ENCODE data around the gene TRPV6. TPM values are rescaled to one million over a fixed set of nuclear protein-coding genes. Genes with fewer than 3 reads are reported as not detected.
A peak's percentile ranks its signal among the peaks of the same experiment; 100 is the strongest.

The TRPV6 gene
- total RNA-seq, 1 donor from 2014 or later, result not detected

- intact Hi-C loops (cut with DNase I), result no loop called here
- Histone ChIP-seq H3K27me3 (no peaks in the 10 kb centered on the region), H3K4me3 (no peak overlapping the region), H3K36me3 (peaks cover 3 to 18% of the 10 kb centered on the region in 2 donors), H3K4me1 (no peaks in the 10 kb centered on the region), H3K27ac (no peak overlapping the region), H3K9me3 (no peaks in the 10 kb centered on the region)
- TF ChIP-seq, protein P1, sequence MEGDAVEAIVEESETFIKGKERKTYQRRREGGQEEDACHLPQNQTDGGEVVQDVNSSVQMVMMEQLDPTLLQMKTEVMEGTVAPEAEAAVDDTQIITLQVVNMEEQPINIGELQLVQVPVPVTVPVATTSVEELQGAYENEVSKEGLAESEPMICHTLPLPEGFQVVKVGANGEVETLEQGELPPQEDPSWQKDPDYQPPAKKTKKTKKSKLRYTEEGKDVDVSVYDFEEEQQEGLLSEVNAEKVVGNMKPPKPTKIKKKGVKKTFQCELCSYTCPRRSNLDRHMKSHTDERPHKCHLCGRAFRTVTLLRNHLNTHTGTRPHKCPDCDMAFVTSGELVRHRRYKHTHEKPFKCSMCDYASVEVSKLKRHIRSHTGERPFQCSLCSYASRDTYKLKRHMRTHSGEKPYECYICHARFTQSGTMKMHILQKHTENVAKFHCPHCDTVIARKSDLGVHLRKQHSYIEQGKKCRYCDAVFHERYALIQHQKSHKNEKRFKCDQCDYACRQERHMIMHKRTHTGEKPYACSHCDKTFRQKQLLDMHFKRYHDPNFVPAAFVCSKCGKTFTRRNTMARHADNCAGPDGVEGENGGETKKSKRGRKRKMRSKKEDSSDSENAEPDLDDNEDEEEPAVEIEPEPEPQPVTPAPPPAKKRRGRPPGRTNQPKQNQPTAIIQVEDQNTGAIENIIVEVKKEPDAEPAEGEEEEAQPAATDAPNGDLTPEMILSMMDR (IDR thresholded peaks at IDR 0.05), result no peak
- no peak for DNase-seq (ENCODE audit: low spot score in 2 of 2)
Observed at GRCh38 chr7:142874409-142874808, 11.1 kb downstream of the TRPV6 start.

- Histone ChIP-seq H3K36me3 (peaks cover 3 to 18% of the 10 kb centered on the region in 2 donors), H3K27me3 (no peaks in the 10 kb centered on the region), H3K27ac (no peak overlapping the region), H3K4me1 (no peaks in the 10 kb centered on the region), H3K9me3 (no peaks in the 10 kb centered on the region), H3K4me3 (no peak overlapping the region)
- no peak for DNase-seq (ENCODE audit: low spot score in 2 of 2)
- TF ChIP-seq, protein P1 (IDR thresholded peaks at IDR 0.05), result no peak
- intact Hi-C loops (cut with DNase I), result no loop called here
Observed at GRCh38 chr7:142873871-142874270, 11.7 kb downstream of the TRPV6 start.

GRCh38 chr7:142873281-142873784 lies 12.2 kb downstream of the TRPV6 start:
- Histone ChIP-seq H3K4me1 (no peaks in the 10 kb centered on the region), H3K27me3 (no peaks in the 10 kb centered on the region), H3K4me3 (no peak overlapping the region), H3K9me3 (no peaks in the 10 kb centered on the region), H3K36me3 (peaks cover 3 to 19% of the 10 kb centered on the region in 2 donors), H3K27ac (no peak overlapping the region)
- TF ChIP-seq, protein P1 (IDR thresholded peaks at IDR 0.05), result peak in 1 of 3 experiments; percentile 19
- intact Hi-C loops (cut with DNase I), result no loop called here
- DNase-seq (ENCODE audit: low spot score in 2 of 2), result no peak

DNA sequence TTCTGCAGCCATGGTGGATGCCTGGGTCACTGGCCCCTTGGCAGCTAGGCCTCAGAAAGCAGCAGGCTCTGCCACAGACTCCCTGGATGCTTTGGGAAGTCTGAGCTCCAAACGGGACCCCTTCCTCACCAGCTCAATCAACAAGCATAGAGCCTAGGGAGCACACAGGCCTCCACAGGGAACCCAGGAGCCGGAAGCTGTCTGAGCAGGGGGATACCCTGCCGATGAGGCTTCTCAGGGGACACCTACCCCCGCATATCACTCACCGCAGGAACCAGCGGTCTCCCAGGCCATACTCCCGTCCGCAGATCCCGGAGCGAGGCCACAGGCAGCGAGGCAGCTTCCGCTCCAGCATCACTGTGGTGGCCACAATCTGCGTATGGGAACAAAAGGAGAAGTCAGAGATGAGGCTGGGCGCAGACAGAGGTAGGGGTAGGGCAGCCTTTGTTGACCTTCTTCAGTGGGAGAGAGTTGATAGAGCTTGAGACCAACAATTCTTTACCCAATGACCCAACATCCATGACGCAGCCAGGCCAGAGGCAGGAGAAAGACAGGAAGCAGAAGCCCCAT lies 13.4 kb downstream of the TRPV6 start:
- no peak overlapping the region for H3K4me3 ChIP-seq
- no peaks in the 10 kb centered on the region for H3K9me3 ChIP-seq
- peaks cover 3 to 26% of the 10 kb centered on the region in 2 donors for H3K36me3 ChIP-seq
- intact Hi-C loops (cut with DNase I), result no loop called here
- no peaks in the 10 kb centered on the region for H3K4me1 ChIP-seq
- no peak for DNase-seq (ENCODE audit: low spot score in 2 of 2)
- H3K27me3 ChIP-seq, result no peaks in the 10 kb centered on the region
- no peak overlapping the region for H3K27ac ChIP-seq
- TF ChIP-seq, protein P1 (IDR thresholded peaks at IDR 0.05), result no peak

GRCh38 chr7:142871260-142872105 lies 14.1 kb downstream of the TRPV6 start:
- H3K9me3 ChIP-seq, result no peaks in the 10 kb centered on the region
- peaks cover 3 to 26% of the 10 kb centered on the region in 2 donors for H3K36me3 ChIP-seq
- no peak for DNase-seq (ENCODE audit: low spot score in 2 of 2)
- TF ChIP-seq, protein P1 (IDR thresholded peaks at IDR 0.05), result no peak
- no peaks in the 10 kb centered on the region for H3K27me3 ChIP-seq
- no peak overlapping the region for H3K4me3 ChIP-seq
- no peak overlapping the region for H3K27ac ChIP-seq
- intact Hi-C loops (cut with DNase I), result no loop called here
- no peaks in the 10 kb centered on the region for H3K4me1 ChIP-seq
